ENCODE measurements around the gene GPR31. TPM values are rescaled to one million over a fixed set of nuclear protein-coding genes. Genes with fewer than 3 reads are reported as not detected.

The GPR31 gene
- total and polyA plus RNA-seq, 2 donors (not counting 1 experiment from before 2014, with no cell fraction given) = not detected

GRCh38 chr6:167134448-167135328 is 23.1 kb downstream of the GPR31 start:
- H3K9ac ChIP-seq (ENCODE audit: insufficient read depth, low read length) = no peak overlapping the region
- H3K27me3 ChIP-seq (ENCODE audit: control insufficient read depth, insufficient read depth, low read length) = no peaks in the 10 kb centered on the region
- no peaks in the 10 kb centered on the region for H3K36me3 ChIP-seq (ENCODE audit: control insufficient read depth, insufficient read depth, low read length)
- H3K4me3 ChIP-seq (replicated peaks in 1 of 4; ENCODE audit: control extremely low read depth in 1 of 4, insufficient read depth in 1 of 4, low read depth in 3 of 4, low read length in 4 of 4) = no peak overlapping the region
- TF ChIP-seq CTCF (conservative IDR thresholded peaks at IDR 0.05 in 1 of 2, IDR thresholded peaks at IDR 0.05 in 1 of 2; ENCODE audit: low read depth in 1 of 2, low read length in 2 of 2) = no peak
- no peaks in the 10 kb centered on the region for H3K9me3 ChIP-seq (ENCODE audit: control insufficient read depth, insufficient read depth, low read depth, low read length)
- no peaks in the 10 kb centered on the region for H4K20me1 ChIP-seq (ENCODE audit: control insufficient read depth, extremely low read depth, insufficient read depth, low read length)
- H3K4me1 ChIP-seq (ENCODE audit: control insufficient read depth, extremely low read depth, insufficient read depth, low read length) = no peaks in the 10 kb centered on the region
- no peaks in the 10 kb centered on the region for H3K79me2 ChIP-seq (ENCODE audit: control insufficient read depth, insufficient read depth, low read length)
- no peak overlapping the region for H3K27ac ChIP-seq (ENCODE audit: insufficient read depth, low read length)
- no peak overlapping the region for H2AFZ ChIP-seq (ENCODE audit: low read length)
- no peak overlapping the region for H3K4me2 ChIP-seq (ENCODE audit: extremely low read depth, insufficient read depth, low read length)
- no peak for DNase-seq (ENCODE audit: low read depth in 2 of 2)

- Histone ChIP-seq H3K27me3 (ENCODE audit: control insufficient read depth, insufficient read depth, low read length) (no peaks in the 10 kb centered on the region), H3K79me2 (ENCODE audit: control insufficient read depth, insufficient read depth, low read length) (no peaks in the 10 kb centered on the region), H3K4me1 (ENCODE audit: control insufficient read depth, extremely low read depth, insufficient read depth, low read length) (no peaks in the 10 kb centered on the region), H3K9me3 (ENCODE audit: control insufficient read depth, insufficient read depth, low read depth, low read length) (no peaks in the 10 kb centered on the region), H3K4me3 (replicated peaks in 1 of 4; ENCODE audit: control extremely low read depth in 1 of 4, insufficient read depth in 1 of 4, low read depth in 3 of 4, low read length in 4 of 4) (no peak overlapping the region), H4K20me1 (ENCODE audit: control insufficient read depth, extremely low read depth, insufficient read depth, low read length) (no peaks in the 10 kb centered on the region), H3K36me3 (ENCODE audit: control insufficient read depth, insufficient read depth, low read length) (no peaks in the 10 kb centered on the region), H3K27ac (ENCODE audit: insufficient read depth, low read length) (no peak overlapping the region), H2AFZ (ENCODE audit: low read length) (no peak overlapping the region), H3K4me2 (ENCODE audit: extremely low read depth, insufficient read depth, low read length) (no peak overlapping the region), H3K9ac (ENCODE audit: insufficient read depth, low read length) (no peak overlapping the region)
- DNase-seq (ENCODE audit: low read depth in 2 of 2) = no peak
- TF ChIP-seq EZH2 (IDR thresholded peaks at IDR 0.05; ENCODE audit: low read length, missing control alignments) (no peak), CTCF (conservative IDR thresholded peaks at IDR 0.05 in 1 of 2, IDR thresholded peaks at IDR 0.05 in 1 of 2; ENCODE audit: low read depth in 1 of 2, low read length in 2 of 2) (no peak)
Measured at GRCh38 chr6:167130712-167131684, 26.8 kb downstream of the GPR31 start.

All from fibroblast of lung (primary cell).